HG03469 (cell line): ENCODE measurements around the gene ITGB5.
"Not testable (repeated sequence)": the region's sequence is repeated elsewhere in the genome, so short reads cannot be mapped to it uniquely, and the experiment has no call there.

Experiments
- ATAC-seq: cut with Tn5 transposase; IDR thresholded peaks from one replicate; pipeline ENCODE4 v1.9.1; 2021; ENCODE audit warnings: mild to moderate bottlenecking, moderate library complexity, moderate number of reproducible peaks; ENCODE audit not compliant: unreplicated experiment

The ITGB5 gene

GRCh38 chr3:124839896-124840295 lies 47.3 kb downstream of the ITGB5 start:
- no peak for ATAC-seq

- no peak for ATAC-seq
Measured at GRCh38 chr3:124838963-124839362, 48.2 kb downstream of the ITGB5 start.

GRCh38 chr3:124837730-124838186 lies 49.4 kb downstream of the ITGB5 start:
- no peak for ATAC-seq

GRCh38 chr3:124837065-124837464 lies 50.1 kb downstream of the ITGB5 start:
- ATAC-seq, result no peak

DNA sequence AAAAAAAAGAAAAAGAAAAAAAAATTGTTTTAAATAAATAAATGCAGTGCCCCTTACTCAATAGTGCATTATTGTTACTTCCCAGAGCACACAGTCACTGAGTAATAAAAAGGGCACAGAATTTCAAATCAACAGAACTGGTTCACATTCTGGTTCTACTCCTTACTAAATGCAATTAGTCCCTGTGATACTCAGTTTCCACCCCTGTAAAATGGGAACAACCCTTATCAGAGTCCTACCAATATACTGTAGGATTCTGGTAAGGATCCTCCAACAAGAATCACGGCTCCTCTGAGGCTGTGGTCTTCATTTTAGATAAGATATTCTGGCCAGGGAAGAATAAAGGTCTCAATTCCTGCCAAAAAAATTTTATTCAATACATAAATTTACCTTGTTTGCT lies 50.7 kb downstream of the ITGB5 start:
- no peak for ATAC-seq

DNA sequence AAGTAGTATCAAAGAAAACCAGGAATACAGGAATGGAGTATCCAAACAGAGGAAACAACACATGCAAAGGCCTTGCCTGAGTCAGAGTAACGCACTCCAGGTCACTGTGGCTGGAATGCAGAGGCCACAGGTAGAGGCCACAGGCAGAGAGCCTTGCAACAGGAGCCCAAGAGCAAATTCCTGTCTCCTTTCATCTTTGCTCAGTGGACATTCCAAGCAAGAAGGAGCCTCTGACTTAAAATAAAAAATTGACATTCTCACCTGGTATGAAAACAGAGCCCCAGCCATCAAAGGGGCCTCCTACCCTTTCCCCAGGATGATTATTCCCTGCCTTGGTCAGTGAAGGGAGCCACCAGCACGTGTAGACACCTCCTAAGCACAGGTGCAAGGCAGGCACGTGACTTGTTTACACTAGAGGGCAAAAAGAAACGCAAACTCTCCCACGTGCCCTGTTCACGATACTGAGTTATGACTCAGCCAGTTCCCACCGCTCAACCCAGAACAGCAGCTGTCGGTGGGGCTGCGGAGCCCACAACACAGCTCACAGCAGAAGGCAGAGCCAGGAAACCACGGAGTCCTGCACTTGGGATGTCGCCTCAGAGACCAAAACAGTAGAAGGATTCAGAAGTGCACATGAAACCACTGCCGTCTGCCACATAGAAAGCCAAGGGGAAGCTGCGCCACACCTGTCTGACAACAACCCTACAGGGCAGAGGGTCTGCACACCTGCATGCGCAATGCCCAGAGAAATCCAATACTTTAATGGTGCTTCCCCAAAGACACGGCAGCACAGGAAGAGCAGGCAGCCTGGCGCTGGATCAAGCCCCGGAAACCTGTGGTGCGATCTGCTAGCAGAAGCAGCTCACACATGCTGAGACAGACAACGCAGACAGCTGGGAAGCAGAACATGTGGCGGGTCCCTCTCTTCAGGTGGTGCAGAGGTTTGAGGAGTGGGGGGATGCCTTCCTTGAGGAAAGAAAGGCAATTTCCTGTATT lies 52.1 kb downstream of the ITGB5 start:
- ATAC-seq, result peak; percentile 68

- ATAC-seq, result no peak
Measured at GRCh38 chr3:124833710-124834332, 53.3 kb downstream of the ITGB5 start.

DNA sequence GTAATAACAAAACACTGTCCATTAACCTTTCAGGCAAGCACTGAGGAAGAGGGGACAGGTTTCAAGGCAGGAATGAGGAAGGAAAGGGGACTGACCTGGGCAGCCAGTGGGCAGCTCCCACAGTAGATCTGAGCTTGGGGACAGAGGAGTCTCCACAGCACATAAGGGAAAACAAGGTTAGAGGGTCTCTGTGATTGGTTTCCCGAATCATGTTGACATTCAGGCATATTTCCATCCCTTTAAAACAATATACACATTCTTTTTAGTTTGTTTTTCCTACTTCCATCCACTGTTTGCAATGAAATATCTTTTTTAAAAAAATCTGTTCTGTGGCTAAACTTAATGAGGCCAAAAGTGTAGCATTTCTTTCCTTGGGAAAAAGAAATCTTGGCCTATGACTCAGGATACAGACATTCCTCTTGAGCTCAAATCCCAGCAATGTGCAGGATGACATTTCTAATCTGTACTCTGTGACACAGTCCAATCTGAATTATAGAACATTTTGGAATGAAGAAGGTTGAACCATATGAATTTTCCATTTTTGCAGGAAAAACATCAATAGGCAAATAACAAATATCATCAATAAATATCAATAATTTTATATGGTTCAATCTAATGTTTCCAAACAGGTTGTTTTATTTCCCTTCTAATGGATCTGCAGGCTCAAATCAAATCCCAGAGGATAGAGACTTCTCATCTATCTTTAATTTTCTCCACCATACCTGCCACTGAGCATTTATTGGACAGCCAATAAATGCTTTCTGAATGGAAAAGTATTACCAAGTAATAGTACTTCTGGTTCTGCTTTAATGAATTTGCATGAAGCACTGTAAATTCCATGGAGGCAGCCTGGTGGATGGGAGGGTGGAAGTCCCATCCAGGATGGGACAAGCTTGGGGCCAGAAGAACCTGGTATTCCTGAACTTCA lies 54.1 kb downstream of the ITGB5 start:
- no peak for ATAC-seq

- no peak for ATAC-seq
Measured at GRCh38 chr3:124831628-124832199, 55.5 kb downstream of the ITGB5 start.

DNA sequence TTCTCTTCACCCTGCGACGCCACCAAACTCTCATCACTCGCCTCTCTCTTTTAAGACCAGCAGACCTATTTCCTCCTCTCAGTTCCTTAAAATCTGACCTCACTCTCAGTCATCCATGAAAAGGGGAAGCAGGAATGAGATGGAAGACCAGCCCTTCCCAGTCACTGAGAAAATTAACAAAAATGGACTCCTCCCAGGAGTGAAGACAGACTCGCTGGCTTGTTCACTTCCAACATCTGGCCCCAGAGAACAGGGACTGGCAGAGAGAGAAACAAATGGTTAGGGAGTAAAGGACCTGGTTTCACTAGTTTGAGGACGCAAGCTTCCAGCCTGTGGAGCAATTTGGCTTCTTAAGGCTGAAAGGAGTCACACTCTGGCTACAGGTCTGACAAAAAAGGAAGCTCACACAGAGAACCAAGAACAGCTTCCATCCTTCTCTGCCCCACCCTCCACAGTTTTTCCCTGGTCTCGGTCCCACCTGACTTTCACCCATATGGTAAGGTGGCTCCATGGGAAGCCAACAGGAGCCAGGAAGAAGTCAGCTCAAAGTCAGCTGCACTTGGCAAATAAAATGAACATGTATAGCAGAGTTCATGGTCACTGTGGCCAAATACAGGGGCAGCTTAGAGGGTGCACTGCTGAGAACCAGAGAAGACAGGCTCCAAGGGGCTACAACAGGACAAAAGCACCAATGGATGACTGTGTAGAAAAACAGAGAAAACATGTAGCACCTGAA lies 57.2 kb downstream of the ITGB5 start:
- no peak for ATAC-seq

GRCh38 chr3:124829178-124829818 lies 57.9 kb downstream of the ITGB5 start:
- no peak for ATAC-seq

DNA sequence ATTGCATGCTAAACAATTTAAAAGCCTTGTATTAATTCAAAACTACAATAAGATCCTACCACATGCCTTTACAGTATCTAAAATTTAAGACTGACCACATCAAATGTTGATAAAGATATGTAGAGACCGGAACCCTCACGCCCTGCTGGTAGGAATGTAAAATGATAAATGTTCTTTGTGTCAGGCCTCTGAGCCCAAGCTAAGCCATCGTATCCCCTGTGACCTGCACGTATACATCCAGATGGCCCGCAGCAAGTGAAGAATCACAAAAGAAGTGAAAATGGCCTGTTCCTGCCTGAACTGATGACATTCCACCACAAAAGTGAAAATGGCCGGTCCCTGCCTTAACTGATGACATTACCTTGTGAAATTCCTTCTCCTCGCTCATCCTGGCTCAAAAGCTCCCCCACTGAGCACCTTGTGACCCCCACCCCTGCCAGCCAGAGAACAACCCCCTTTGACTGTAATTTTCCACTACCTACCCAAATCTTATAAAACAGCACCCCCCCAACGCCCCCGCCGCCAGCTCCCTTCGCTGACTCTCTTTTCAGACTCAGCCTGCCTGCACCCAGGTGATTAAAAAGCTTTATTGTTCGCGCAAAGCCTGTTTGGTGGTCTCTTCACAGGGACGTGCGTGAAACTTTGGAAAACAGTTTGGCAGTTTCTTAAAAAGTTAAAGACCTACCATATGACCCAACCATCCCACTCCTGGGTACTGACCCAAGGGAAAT lies 59.5 kb downstream of the ITGB5 start:
- ATAC-seq, result not testable (repeated sequence)

GRCh38 chr3:124826703-124827102 lies 60.5 kb downstream of the ITGB5 start:
- no peak for ATAC-seq

DNA sequence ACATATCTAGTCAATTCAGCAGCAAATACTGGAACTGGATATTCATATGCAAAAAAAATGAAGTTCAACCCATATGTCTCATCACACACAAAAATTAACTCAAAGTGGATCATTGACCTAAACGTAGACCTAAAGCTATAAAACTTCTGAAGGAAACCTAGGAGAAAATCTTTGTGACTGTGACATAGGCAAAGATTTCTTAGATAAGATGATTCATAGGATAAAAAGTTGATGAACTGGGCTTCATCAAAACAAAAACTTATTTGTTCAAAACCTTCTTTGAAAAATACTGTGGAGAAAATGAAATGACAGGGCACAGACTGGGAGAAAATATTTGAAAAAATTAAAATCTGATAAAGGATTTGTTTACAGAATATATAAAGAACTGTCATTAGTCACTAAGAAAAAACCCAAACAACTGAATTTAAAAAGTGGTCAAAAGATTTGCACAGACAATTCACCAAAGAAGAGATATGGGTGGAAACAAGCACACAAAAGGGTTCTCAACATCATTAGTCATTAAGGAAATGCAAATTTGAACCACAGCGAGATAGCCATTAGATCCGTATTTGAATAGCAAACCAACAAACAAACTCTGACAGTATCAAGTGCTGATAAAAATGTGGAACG lies 62.8 kb downstream of the ITGB5 start:
- no peak for ATAC-seq

DNA sequence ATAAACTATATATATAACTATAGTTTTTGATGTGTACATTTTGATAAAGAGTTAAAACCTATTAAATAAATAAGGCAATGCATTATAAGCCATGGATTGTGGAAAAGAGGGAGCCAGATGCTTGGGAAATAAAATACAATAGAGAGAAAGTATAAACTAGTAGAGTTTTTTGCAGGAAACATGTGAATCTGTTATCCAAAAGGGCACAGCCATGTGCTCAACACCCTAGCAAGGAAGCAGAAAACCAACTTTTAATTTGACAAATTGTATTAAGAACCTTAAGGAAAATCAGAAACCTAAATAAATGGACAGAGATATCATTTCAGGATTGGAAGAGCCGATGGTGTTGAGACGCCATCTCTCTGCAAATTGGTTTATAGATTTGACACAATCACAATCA lies 63.5 kb downstream of the ITGB5 start:
- ATAC-seq, result no peak

DNA sequence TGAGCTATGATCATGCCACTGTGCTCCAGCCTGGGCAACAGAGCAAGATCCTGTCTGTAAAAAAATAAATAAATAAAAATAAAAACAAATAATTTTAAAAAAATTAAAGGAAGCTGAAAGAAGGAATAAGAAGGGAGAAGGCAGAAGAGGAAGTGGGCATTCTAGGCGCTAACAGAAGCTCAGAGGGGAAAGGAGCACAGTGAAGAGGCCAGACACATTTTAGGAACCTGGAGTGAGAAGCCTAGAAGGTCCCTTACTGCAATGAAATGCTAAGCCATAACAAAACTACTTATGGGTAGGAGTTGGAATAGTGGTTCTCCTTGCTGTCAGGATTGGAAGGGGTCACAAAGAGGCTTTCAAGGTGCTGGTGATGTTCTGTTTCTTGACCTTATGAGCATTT lies 64.0 kb downstream of the ITGB5 start:
- no peak for ATAC-seq

DNA sequence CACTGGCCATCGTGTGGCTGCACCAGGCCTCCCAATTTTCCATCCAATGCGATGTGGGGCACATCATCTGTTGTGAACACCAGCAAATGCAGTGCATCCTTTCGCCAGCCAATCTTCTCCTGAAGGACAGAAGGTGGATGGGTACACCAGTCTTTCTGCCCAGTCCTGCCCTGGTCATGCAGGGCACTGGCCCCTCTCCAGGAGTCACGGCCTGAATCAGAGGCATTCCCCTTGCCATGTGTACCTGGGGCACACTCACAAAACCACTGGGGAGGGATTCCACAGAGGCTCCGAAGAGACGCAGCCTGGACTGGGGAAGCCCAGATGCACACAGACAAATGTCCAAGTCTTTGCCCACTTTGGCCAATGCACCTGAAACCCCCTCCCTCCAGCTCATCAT lies 65.8 kb downstream of the ITGB5 start:
- ATAC-seq, result no peak

- no peak for ATAC-seq
Measured at GRCh38 chr3:124818398-124819091, 68.6 kb downstream of the ITGB5 start.
